B cell (primary cell): ENCODE measurements around the gene RAD9A. TPM values are rescaled to one million over a fixed set of nuclear protein-coding genes. Genes with fewer than 3 reads are reported as not detected.

Experiments used
- ATAC-seq: fragments of 200-7000 bp; cut with Tn5 transposase; one replicate; pipeline ENCODE4 v1.10.0; 2021; ENCODE audit warnings: low read depth, mild to moderate bottlenecking, moderate number of reproducible peaks, moderate library complexity
- CTCF ChIA-PET: fragments of 350-600 bp; sonication (Branson Sonifier 250); formaldehyde crosslinking; loops from one replicate; lab custom pipeline; 2021; ENCODE audit warnings: antibody characterized with exemption, inconsistent platforms; lab: Charles Lee
- POLR2A ChIA-PET: fragments of 350-600 bp; sonication (Branson Sonifier 250); formaldehyde crosslinking; loops from one replicate; lab custom pipeline; 2021; ENCODE audit warnings: antibody characterized with exemption; lab: Charles Lee
- DNase-seq: peaks from one replicate; pipeline ENCODE4 v3.0.0; 2013
- H2AFZ ChIP-seq: 2 replicates; pipeline ENCODE4 v1.6.1; 2012; ENCODE audit warnings: mild to moderate bottlenecking, low read depth, low read length; ENCODE audit not compliant: insufficient read depth, poor library complexity, severe bottlenecking
- H3K27ac ChIP-seq, 2 donors: 1 replicate in 1 of 2; 2 replicates in 1 of 2; pipeline ENCODE4 v1.5.1; 2012 to 2013; ENCODE audit warnings: low read length in 2 of 2, mild to moderate bottlenecking in 2 of 2, moderate library complexity in 1 of 2
- H3K27me3 ChIP-seq, 4 experiments: fragments of 200-600 bp in 1 of 4; sonication (generic) in 1 of 4; replicated peaks in 1 of 4; 1 replicate in 2 of 4; 2 replicates in 2 of 4; pipeline versions ENCODE4 v1.6.1 to v1.7.0; 2013 to 2016; ENCODE audit warnings: low read length in 3 of 4, mild to moderate bottlenecking in 2 of 4, mixed read lengths in 1 of 4, moderate library complexity in 1 of 4; ENCODE audit not compliant: insufficient read depth in 4 of 4, control insufficient read depth in 3 of 4; ENCODE audit errors: control extremely low read depth in 1 of 4
- H3K36me3 ChIP-seq, 2 experiments: replicated peaks in 1 of 2; 1 replicate in 1 of 2; 2 replicates in 1 of 2; pipeline versions ENCODE4 v1.6.1 to v1.7.1; 2013; ENCODE audit warnings: low read length in 1 of 2; ENCODE audit not compliant: insufficient read depth in 2 of 2, control insufficient read depth in 1 of 2; ENCODE audit errors: control extremely low read depth in 1 of 2, extremely low read depth in 1 of 2
- H3K4me1 ChIP-seq, 2 donors: fragments of 200-600 bp in 1 of 2; sonication (generic) in 1 of 2; 1 replicate in 1 of 2; 2 replicates in 1 of 2; pipeline versions ENCODE4 v1.5.1 to v1.6.1; 2013 to 2017; ENCODE audit warnings: low read length in 2 of 2; ENCODE audit not compliant: control insufficient read depth in 2 of 2, insufficient read depth in 2 of 2
- H3K4me2 ChIP-seq: replicated peaks from 2 replicates; pipeline ENCODE3; 2012; ENCODE audit warnings: mild to moderate bottlenecking, low read depth, low read length; ENCODE audit not compliant: poor library complexity, severe bottlenecking
- H3K4me3 ChIP-seq, 5 experiments: fragments of 200-600 bp in 1 of 5; sonication (generic) in 1 of 5; 1 replicate in 3 of 5; 2 replicates in 2 of 5; pipeline versions ENCODE4 v1.5.1 to v1.7.0; 2011 to 2016; ENCODE audit warnings: low read length in 4 of 5, mild to moderate bottlenecking in 4 of 5, low read depth in 2 of 5, control low read depth in 1 of 5, moderate library complexity in 1 of 5; ENCODE audit not compliant: insufficient read depth in 1 of 5; ENCODE audit errors: control extremely low read depth in 1 of 5, extremely low read depth in 1 of 5
- H3K79me2 ChIP-seq: fragments of 200-600 bp; sonication (generic); one replicate; pipeline ENCODE4 v1.6.0; 2016; ENCODE audit warnings: low read length; ENCODE audit not compliant: control insufficient read depth, insufficient read depth
- H3K9ac ChIP-seq: fragments of 200-600 bp; sonication (generic); 2 replicates; pipeline ENCODE4 v1.6.1; 2017; ENCODE audit warnings: mild to moderate bottlenecking, low read length, moderate library complexity
- H3K9me3 ChIP-seq, 3 donors: one replicate each; pipeline versions ENCODE4 v1.6.1 to v1.7.1; 2013; ENCODE audit warnings: low read length in 2 of 3; ENCODE audit not compliant: control insufficient read depth in 2 of 3, insufficient read depth in 1 of 3; ENCODE audit errors: control extremely low read depth in 1 of 3
- H4K20me1 ChIP-seq: 2 replicates; pipeline ENCODE4 v1.6.0; 2012; ENCODE audit warnings: mild to moderate bottlenecking, low read length; ENCODE audit not compliant: insufficient read depth, control insufficient read depth, poor library complexity, severe bottlenecking
- H3K27ac Mint-ChIP-seq: one replicate; pipeline ENCODE4 v1.8.0; 2021; ENCODE audit warnings: mixed read lengths
- H3K27me3 Mint-ChIP-seq: one replicate; pipeline ENCODE4 v1.8.0; 2021; ENCODE audit warnings: mixed read lengths
- H3K4me1 Mint-ChIP-seq: one replicate; pipeline ENCODE4 v1.8.0; 2021; ENCODE audit warnings: mixed read lengths
- H3K4me3 Mint-ChIP-seq: one replicate; pipeline ENCODE4 v1.8.0; 2021; ENCODE audit warnings: mixed read lengths
- H3K9me3 Mint-ChIP-seq: one replicate; pipeline ENCODE4 v1.8.0; 2022; ENCODE audit warnings: mixed read lengths; ENCODE audit not compliant: insufficient read depth
- EZH2 ChIP-seq: IDR thresholded peaks from 2 replicates; pipeline ENCODE4 v1.6.1; 2012; ENCODE audit warnings: borderline replicate concordance, low read depth, mild to moderate bottlenecking, moderate library complexity, low read length; ENCODE audit not compliant: insufficient read depth, poor library complexity, severe bottlenecking
- WGBS: methylation state at CpG from one replicate; pipeline ENCODE4 v1.1.5; 2013; ENCODE audit warnings: missing lambda C conversion rate; ENCODE audit not compliant: insufficient coverage; 5-methylcytosine and 5-hydroxymethylcytosine counted together
- intact Hi-C: fragments of 100-400 bp; cut with micrococcal nuclease; formaldehyde crosslinking; loops from one replicate; pipeline ENCODE4 v1.10.0; 2022
- polyA plus RNA-seq: library from polyadenylated mRNA; depleted of rRNA; stranded (reverse); fragments of >200 nt; gene quantifications from 2 replicates; pipeline ENCODE4 v1.2.3, GENCODE V29; 2012
- total RNA-seq, 2 donors: library from RNA; stranded (reverse); fragments of 120-200 nt in 1 of 2; gene quantifications; 1 replicate in 1 of 2; 2 replicates in 1 of 2; pipeline versions ENCODE4 v1.2.3 to v1.2.4, GENCODE V29; 2013 to 2022
- TF ChIP-seq, protein P1 (sequence below): fragments of 200-600 bp; IDR thresholded peaks from one replicate; pipeline ENCODE4 v1.8.0; 2022; ENCODE audit warnings: antibody characterized with exemption, mild to moderate bottlenecking

The RAD9A gene
- total and polyA plus RNA-seq, 2 donors (not counting 1 experiment from before 2014, with no cell fraction given) = 50.6 to 76.8 TPM

DNA sequence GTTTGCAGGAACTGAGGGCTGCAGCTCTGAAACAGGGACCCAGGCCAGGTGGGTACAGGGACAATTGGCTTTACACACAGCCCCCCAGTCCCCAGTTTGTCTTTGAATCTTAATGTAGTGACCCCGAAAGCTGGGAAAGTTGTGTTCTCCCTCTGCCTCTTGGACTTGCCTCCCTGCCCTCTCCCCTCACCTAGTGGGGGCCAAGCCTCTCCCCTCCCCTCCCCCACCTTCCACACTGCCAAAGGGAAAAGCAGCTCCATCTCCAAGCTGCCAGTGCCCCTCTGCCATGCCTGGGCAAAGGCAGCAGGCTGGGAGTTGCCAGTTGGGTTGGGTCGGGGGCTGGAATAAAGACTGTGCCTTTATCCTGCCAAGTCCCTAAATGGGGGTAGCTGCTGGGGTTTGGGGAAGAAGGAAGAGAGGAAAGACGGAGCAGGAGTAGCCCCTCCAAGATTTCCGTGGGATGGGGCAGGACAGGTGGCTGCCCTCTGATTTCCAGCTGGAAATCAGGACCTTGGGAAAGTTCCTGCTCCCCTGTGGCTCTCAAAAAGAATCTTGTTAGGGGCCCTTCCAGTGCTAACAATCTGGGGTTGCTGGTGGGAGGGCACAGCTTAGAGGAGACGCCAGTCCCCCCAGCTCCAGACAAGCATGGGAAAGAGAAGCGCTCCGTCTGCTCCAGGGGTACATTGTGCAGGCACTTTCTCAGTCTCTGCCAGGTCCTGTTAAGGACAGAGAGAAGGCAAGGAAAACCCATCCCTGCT, 15.5 kb upstream of the RAD9A start:
- Histone ChIP-seq H3K79me2 (peaks cover 20% of the 10 kb centered on the region), H3K27me3 (no peaks in the 10 kb centered on the region), H3K36me3 (no peaks in the 10 kb centered on the region), H3K27ac (no peak overlapping the region), H3K9me3 (no peaks in the 10 kb centered on the region), H2AFZ (no peak overlapping the region), H3K9ac (no peak overlapping the region), H3K4me1 (peaks cover 29 to 36% of the 10 kb centered on the region in 2 donors), H3K4me2 (no peak overlapping the region), H4K20me1 (peaks cover 11% of the 10 kb centered on the region), H3K4me3 (no peak overlapping the region)
- TF ChIP-seq, protein P1, sequence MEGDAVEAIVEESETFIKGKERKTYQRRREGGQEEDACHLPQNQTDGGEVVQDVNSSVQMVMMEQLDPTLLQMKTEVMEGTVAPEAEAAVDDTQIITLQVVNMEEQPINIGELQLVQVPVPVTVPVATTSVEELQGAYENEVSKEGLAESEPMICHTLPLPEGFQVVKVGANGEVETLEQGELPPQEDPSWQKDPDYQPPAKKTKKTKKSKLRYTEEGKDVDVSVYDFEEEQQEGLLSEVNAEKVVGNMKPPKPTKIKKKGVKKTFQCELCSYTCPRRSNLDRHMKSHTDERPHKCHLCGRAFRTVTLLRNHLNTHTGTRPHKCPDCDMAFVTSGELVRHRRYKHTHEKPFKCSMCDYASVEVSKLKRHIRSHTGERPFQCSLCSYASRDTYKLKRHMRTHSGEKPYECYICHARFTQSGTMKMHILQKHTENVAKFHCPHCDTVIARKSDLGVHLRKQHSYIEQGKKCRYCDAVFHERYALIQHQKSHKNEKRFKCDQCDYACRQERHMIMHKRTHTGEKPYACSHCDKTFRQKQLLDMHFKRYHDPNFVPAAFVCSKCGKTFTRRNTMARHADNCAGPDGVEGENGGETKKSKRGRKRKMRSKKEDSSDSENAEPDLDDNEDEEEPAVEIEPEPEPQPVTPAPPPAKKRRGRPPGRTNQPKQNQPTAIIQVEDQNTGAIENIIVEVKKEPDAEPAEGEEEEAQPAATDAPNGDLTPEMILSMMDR = no peak
- no peak for TF ChIP-seq EZH2
- Mint-ChIP-seq H3K4me3 (no peak overlapping the region), H3K27me3 (no peaks in the 10 kb centered on the region), H3K9me3 (no peaks in the 10 kb centered on the region), H3K27ac (peak overlapping the region; percentile 64), H3K4me1 (peaks cover 37% of the 10 kb centered on the region)
- intact Hi-C loops = no loop called here
- POLR2A ChIA-PET = interaction anchor here (0.6 to 14.2 kb wide), 4 partner anchors 21 to 53 kb away, joined by 3 to 323 read pairs (median 4); partner anchors contain the start of gene POLD4
- no peak for DNase-seq
- no peak for ATAC-seq
- CTCF ChIA-PET = interaction anchor here (1.0 to 42.2 kb wide), 4 partner anchors 10 to 91 kb away, joined by 3 to 2379 read pairs (median 13); partner anchors contain the start of genes CLCF1 and POLD4
- 98% methylated on average over 7 of the region's 7 CpGs for WGBS
